Endothelial cell of umbilical vein (primary cell): ENCODE data around the gene LSMEM2. TPM values are rescaled to one million over a fixed set of nuclear protein-coding genes. Genes with fewer than 3 reads are reported as not detected.

Experiments
- BruUV-seq: library from RNA; stranded (reverse); fragments of 400-500 nt; replicated peaks from 2 replicates; lab custom pipeline; 2021; lab: Mats Ljungman, UMichigan
- CTCF ChIA-PET: fragments of 300-600, 350-600 bp; sonication (Branson Sonifier 250); formaldehyde crosslinking; loops from one replicate; lab custom pipeline; 2021; ENCODE audit warnings: antibody characterized with exemption, inconsistent platforms; lab: Charles Lee
- POLR2A ChIA-PET: fragments of 300-600, 350-600 bp; sonication (Branson Sonifier 250); formaldehyde crosslinking; loops from one replicate; lab custom pipeline; 2021; ENCODE audit warnings: antibody characterized with exemption, inconsistent platforms; lab: Charles Lee
- DNase-seq: peaks from one replicate; pipeline ENCODE4 v3.0.0-alpha.2; 2011; ENCODE audit warnings: low read depth, low spot score
- FAIRE-seq: peaks from 2 replicates; lab custom pipeline; 2011; peaks lifted over from hg19 to GRCh38; lab: Jason Lieb, UNC
- H2AFZ ChIP-seq: 2 replicates; pipeline ENCODE4 v1.6.0; 2012; ENCODE audit warnings: low read depth, low read length, control low read depth, inconsistent platforms
- H3K27ac ChIP-seq: 2 replicates; pipeline ENCODE4 v1.5.1; 2011; ENCODE audit warnings: low read depth, mild to moderate bottlenecking, control low read depth, low read length, moderate library complexity; ENCODE audit not compliant: insufficient read depth
- H3K27me3 ChIP-seq, 2 experiments: 2 replicates each; pipeline versions ENCODE4 v1.6.0 to v1.6.1; 2011; ENCODE audit warnings: low read length in 2 of 2, mixed read lengths in 1 of 2; ENCODE audit not compliant: control insufficient read depth in 2 of 2, insufficient read depth in 2 of 2
- H3K36me3 ChIP-seq, 2 experiments: 2 replicates in 1 of 2; 3 replicates in 1 of 2; pipeline ENCODE4 v1.5.1; 2011; ENCODE audit warnings: low read length in 2 of 2, mild to moderate bottlenecking in 1 of 2, moderate library complexity in 1 of 2; ENCODE audit not compliant: control insufficient read depth in 2 of 2, insufficient read depth in 2 of 2; ENCODE audit errors: extremely low read depth in 1 of 2
- H3K4me1 ChIP-seq: 3 replicates; pipeline ENCODE4 v1.5.1; 2011; ENCODE audit warnings: mild to moderate bottlenecking, low read length; ENCODE audit not compliant: control insufficient read depth, insufficient read depth; ENCODE audit errors: extremely low read depth
- H3K4me2 ChIP-seq: 2 replicates; pipeline ENCODE4 v1.6.1; 2011; ENCODE audit warnings: low read length, control low read depth, mixed read lengths; ENCODE audit not compliant: insufficient read depth
- H3K4me3 ChIP-seq, 3 experiments: fragments of 200-600 bp in 1 of 3; sonication (generic), shearing (Covaris generic) in 1 of 3; replicated peaks in 1 of 3; 2 replicates each; pipeline ENCODE4 v1.5.1; 2011 to 2016; ENCODE audit warnings: control low read depth in 3 of 3, low read length in 3 of 3, mild to moderate bottlenecking in 2 of 3, inconsistent platforms in 1 of 3, low read depth in 1 of 3, moderate library complexity in 1 of 3; ENCODE audit not compliant: insufficient read depth in 1 of 3
- H3K79me2 ChIP-seq: 2 replicates; pipeline ENCODE4 v1.6.0; 2012; ENCODE audit warnings: low read length, inconsistent platforms; ENCODE audit not compliant: control insufficient read depth, insufficient read depth
- H3K9ac ChIP-seq: replicated peaks from 2 replicates; pipeline ENCODE3; 2011; ENCODE audit warnings: low read length, control low read depth; ENCODE audit not compliant: insufficient read depth; ENCODE audit errors: extremely low read depth
- H3K9me1 ChIP-seq: replicated peaks from 3 replicates; pipeline ENCODE4 v1.6.0; 2011; ENCODE audit warnings: mild to moderate bottlenecking, low read length; ENCODE audit not compliant: control insufficient read depth, insufficient read depth; ENCODE audit errors: extremely low read depth
- H3K9me3 ChIP-seq: replicated peaks from 2 replicates; pipeline ENCODE4 v1.5.1; 2012; ENCODE audit warnings: low read length, inconsistent platforms; ENCODE audit not compliant: control insufficient read depth, insufficient read depth
- H4K20me1 ChIP-seq: replicated peaks from 2 replicates; pipeline ENCODE3; 2011; ENCODE audit warnings: mild to moderate bottlenecking, low read length; ENCODE audit not compliant: control insufficient read depth, insufficient read depth; ENCODE audit errors: extremely low read depth
- CTCF ChIP-seq, 2 donors: IDR thresholded peaks; 1 replicate in 1 of 2; 2 replicates in 1 of 2; pipeline ENCODE4 v1.5.1; 2011; ENCODE audit warnings: low read length in 2 of 2, mild to moderate bottlenecking in 2 of 2, moderate library complexity in 2 of 2, control low read depth in 1 of 2, inconsistent platforms in 1 of 2, low read depth in 1 of 2; ENCODE audit not compliant: insufficient read depth in 1 of 2; ENCODE audit errors: extremely low read depth in 1 of 2
- EZH2 ChIP-seq: IDR thresholded peaks from 2 replicates; pipeline ENCODE4 v1.6.1; 2012; ENCODE audit warnings: borderline replicate concordance, low read depth, mild to moderate bottlenecking, moderate library complexity, low read length, inconsistent platforms; ENCODE audit not compliant: severe bottlenecking
- FOS ChIP-seq: IDR thresholded peaks from 2 replicates; pipeline ENCODE4 v1.6.1; 2011; ENCODE audit warnings: mild to moderate bottlenecking, low read length, moderate library complexity, borderline replicate concordance; ENCODE audit not compliant: insufficient read depth
- GATA2 ChIP-seq: IDR thresholded peaks from 2 replicates; pipeline ENCODE4 v1.7.0; 2011; ENCODE audit warnings: low read depth, mild to moderate bottlenecking, moderate library complexity, mixed read lengths, low read length; ENCODE audit not compliant: insufficient read length, insufficient read depth
- JUN ChIP-seq: IDR thresholded peaks from 2 replicates; pipeline ENCODE4 v1.6.1; 2011; ENCODE audit warnings: borderline replicate concordance, low read depth; ENCODE audit not compliant: insufficient read length, insufficient read depth
- MYC ChIP-seq: IDR thresholded peaks from one replicate; pipeline ENCODE4 v1.6.1; 2011; ENCODE audit warnings: mild to moderate bottlenecking, low read depth, low read length
- POLR2A ChIP-seq: IDR thresholded peaks from 2 replicates; pipeline ENCODE4 v1.6.1; 2012; ENCODE audit warnings: low read depth, mild to moderate bottlenecking, control low read depth, low read length
- POLR2AphosphoS5 ChIP-seq: IDR thresholded peaks from 2 replicates; pipeline ENCODE4 v1.6.1; 2012; ENCODE audit warnings: low read depth, mild to moderate bottlenecking, control low read depth, low read length, moderate library complexity; ENCODE audit not compliant: insufficient read depth
- dilution Hi-C: fragments of 300-500 bp; cut with MboI; formaldehyde crosslinking; loops from one replicate; pipeline ENCODE4 v1.15.0; 2019; ENCODE audit warnings: low sequenced_read_pairs; ENCODE audit not compliant: extremely low pct_ligation_motif_present
- intact Hi-C: fragments of 100-400 bp; cut with micrococcal nuclease; formaldehyde crosslinking; loops from one replicate; pipeline ENCODE4 v1.10.0; 2022
- polyA plus RNA-seq, 4 experiments: library from polyadenylated mRNA; depleted of rRNA in 3 of 4; stranded (reverse) in 3 of 4; unstranded in 1 of 4; fragments of >200 nt; gene quantifications; 2 replicates each; pipeline versions ENCODE4 v1.2.1 to v1.2.3, GENCODE V29; 2011 to 2012; ENCODE audit warnings: missing spikeins in 1 of 4
- total RNA-seq: library from RNA; stranded (reverse); gene quantifications from 2 replicates; pipeline ENCODE4 v1.2.3, GENCODE V29; 2021
- TF ChIP-seq, protein P1 (sequence below): IDR thresholded peaks from 2 replicates; pipeline ENCODE4 v1.6.1; 2011; ENCODE audit not compliant: insufficient read depth, insufficient read length

The LSMEM2 gene
- total and polyA plus RNA-seq, 2 donors (not counting 3 experiments of a cell fraction or from before 2014, with no cell fraction given) = not detected

DNA sequence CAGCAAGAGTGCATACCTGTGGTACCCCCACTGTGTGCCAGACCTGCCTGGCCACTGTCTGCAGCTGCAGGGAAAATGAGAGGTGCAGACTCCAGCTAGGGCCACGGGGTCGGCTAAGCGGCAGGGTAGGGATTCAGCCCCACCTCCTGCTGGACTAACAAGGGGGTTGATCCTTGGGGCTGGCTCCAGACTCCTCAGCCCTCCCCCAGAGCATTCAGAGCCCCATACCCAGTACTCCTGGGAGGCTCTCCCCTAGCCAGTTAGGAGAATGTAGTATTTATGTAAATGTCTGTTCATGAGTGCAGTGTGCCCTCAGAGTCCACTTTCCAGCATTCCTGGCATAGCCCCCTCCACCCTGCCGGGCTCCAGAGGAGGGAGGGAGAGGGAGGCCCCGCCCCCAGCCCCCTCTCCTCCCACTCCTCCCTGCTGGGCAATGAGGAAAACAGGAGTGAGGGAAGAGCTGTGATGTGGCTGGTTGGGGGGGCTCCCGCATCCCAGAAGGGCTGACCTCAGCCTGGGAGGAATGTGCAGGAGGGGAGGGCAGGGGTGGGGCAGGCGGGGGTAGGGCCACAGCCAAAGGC, 14.4 kb upstream of the LSMEM2 start:
- Histone ChIP-seq H3K79me2 (no peaks in the 10 kb centered on the region), H3K9me1 (no peaks in the 10 kb centered on the region), H3K9ac (no peak overlapping the region), H3K27me3 (peaks cover 3 to 6% of the 10 kb centered on the region in 2 experiments), H3K4me2 (no peak overlapping the region), H3K27ac (no peak overlapping the region), H3K9me3 (no peaks in the 10 kb centered on the region), H3K4me1 (peaks cover 11% of the 10 kb centered on the region), H3K4me3 (no peak overlapping the region), H4K20me1 (no peaks in the 10 kb centered on the region), H2AFZ (no peak overlapping the region), H3K36me3 (no peaks in the 10 kb centered on the region)
- DNase-seq (peak; percentile 39), FAIRE-seq (no peak)
- dilution Hi-C loops (no loop called here), intact Hi-C loops (loop anchor here (10.0 kb wide), 1 partner anchor 140 kb away; no protein-coding TSS in a partner anchor)
- TF ChIP-seq EZH2 = no peak
- no peak for TF ChIP-seq POLR2A
- no peak for TF ChIP-seq POLR2AphosphoS5
- no peak for TF ChIP-seq FOS
- TF ChIP-seq CTCF (IDR thresholded peaks at IDR 0.05; ENCODE audit: extremely low read depth in 1 of 2, insufficient read depth in 1 of 2, low read depth in 1 of 2, low read length in 2 of 2) = no peak
- TF ChIP-seq MYC = no peak
- no peak for TF ChIP-seq JUN
- TF ChIP-seq GATA2 = no peak
- TF ChIP-seq, protein P1, sequence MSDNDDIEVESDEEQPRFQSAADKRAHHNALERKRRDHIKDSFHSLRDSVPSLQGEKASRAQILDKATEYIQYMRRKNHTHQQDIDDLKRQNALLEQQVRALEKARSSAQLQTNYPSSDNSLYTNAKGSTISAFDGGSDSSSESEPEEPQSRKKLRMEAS = no peak
- no TSS peak for BruUV-seq
- POLR2A ChIA-PET = interaction anchor here (0.6 to 2.4 kb wide), 2 partner anchors 29 to 69 kb away, joined by 3 to 14 read pairs; partner anchors contain the start of gene GNAI2
- CTCF ChIA-PET = interaction anchor here (0.8 to 2.3 kb wide), 5 partner anchors 10 to 70 kb away, joined by 3 to 16 read pairs (median 6); no protein-coding TSS in a partner anchor
